H1 (cell line): ENCODE measurements around the gene LDLRAD4. TPM values are rescaled to one million over a fixed set of nuclear protein-coding genes. Genes with fewer than 3 reads are reported as not detected.

ENCODE experiments used
- CTCF ChIA-PET: fragments of 300-600 bp; sonication (Branson Sonifier 250); formaldehyde crosslinking; loops from one replicate; lab custom pipeline; 2021; ENCODE audit not compliant: partially characterized antibody; lab: Charles Lee
- POLR2A ChIA-PET: fragments of 300-600 bp; sonication (Branson Sonifier 250); formaldehyde crosslinking; loops from one replicate; lab custom pipeline; 2021; ENCODE audit warnings: inconsistent platforms; ENCODE audit not compliant: partially characterized antibody; lab: Charles Lee
- DNase-seq, 2 experiments: peaks; one replicate each; pipeline versions ENCODE4 v3.0.0 to v3.0.0-alpha.2; 2010 to 2022; ENCODE audit warnings: low spot score in 2 of 2, low read depth in 1 of 2, mixed read lengths in 1 of 2
- FAIRE-seq: peaks from 2 replicates; lab custom pipeline; 2011; peaks lifted over from hg19 to GRCh38; lab: Jason Lieb, UNC
- H2AFZ ChIP-seq: 2 replicates; pipeline ENCODE4 v1.8.1; 2012; ENCODE audit warnings: low read length, inconsistent platforms
- H2AK5ac ChIP-seq: 2 replicates; pipeline ENCODE4 v1.6.1; 2013; ENCODE audit warnings: low read depth, low read length
- H2BK120ac ChIP-seq: replicated peaks from 2 replicates; pipeline ENCODE3; 2013; ENCODE audit warnings: low read depth, low read length, inconsistent platforms
- H2BK12ac ChIP-seq: 2 replicates; pipeline ENCODE4 v1.6.1; 2013; ENCODE audit warnings: low read depth, low read length
- H2BK15ac ChIP-seq: 2 replicates; pipeline ENCODE4 v1.6.1; 2013; ENCODE audit warnings: low read length
- H2BK20ac ChIP-seq: 2 replicates; pipeline ENCODE4 v1.6.1; 2013; ENCODE audit warnings: low read length
- H2BK5ac ChIP-seq: 2 replicates; pipeline ENCODE4 v1.6.1; 2013; ENCODE audit warnings: low read depth, low read length
- H3K14ac ChIP-seq: 2 replicates; pipeline ENCODE4 v1.6.1; 2013; ENCODE audit warnings: inconsistent platforms; ENCODE audit not compliant: insufficient read length
- H3K18ac ChIP-seq: 2 replicates; pipeline ENCODE4 v1.6.1; 2013; ENCODE audit warnings: low read length; ENCODE audit errors: extremely low read depth
- H3K23ac ChIP-seq: 2 replicates; pipeline ENCODE4 v1.6.1; 2013; ENCODE audit warnings: inconsistent platforms; ENCODE audit not compliant: insufficient read length
- H3K23me2 ChIP-seq: 2 replicates; pipeline ENCODE4 v1.6.1; 2013; ENCODE audit warnings: low read depth, low read length
- H3K27ac ChIP-seq: 2 replicates; pipeline ENCODE4 v1.6.1; 2011; ENCODE audit warnings: low read depth, low read length, inconsistent platforms
- H3K27me3 ChIP-seq, 4 experiments: replicated peaks in 1 of 4; 1 replicate in 1 of 4; 2 replicates in 3 of 4; pipeline versions ENCODE4 v1.6.1 to v1.8.1; 2011 to 2013; ENCODE audit warnings: low read length in 3 of 4, mild to moderate bottlenecking in 3 of 4, inconsistent platforms in 2 of 4, mixed read lengths in 2 of 4, moderate library complexity in 1 of 4; ENCODE audit not compliant: control insufficient read depth in 3 of 4, insufficient read depth in 3 of 4; ENCODE audit errors: extremely low read depth in 1 of 4
- H3K36me3 ChIP-seq, 4 experiments: 2 replicates each; pipeline versions ENCODE4 v1.6.1 to v1.8.1; 2011 to 2013; ENCODE audit warnings: mild to moderate bottlenecking in 4 of 4, low read length in 3 of 4, moderate library complexity in 2 of 4, control low read depth in 1 of 4, inconsistent platforms in 1 of 4; ENCODE audit not compliant: insufficient read depth in 4 of 4, control insufficient read depth in 2 of 4
- H3K4ac ChIP-seq: replicated peaks from 2 replicates; pipeline ENCODE3; 2013; ENCODE audit warnings: low read length, low read depth, mixed read lengths, inconsistent platforms; ENCODE audit not compliant: insufficient read length
- H3K4me1 ChIP-seq, 4 experiments: replicated peaks in 1 of 4; 1 replicate in 1 of 4; 2 replicates in 3 of 4; pipeline versions ENCODE4 v1.6.1 to v1.8.1; 2011 to 2013; ENCODE audit warnings: low read length in 3 of 4, inconsistent platforms in 2 of 4, mixed read lengths in 1 of 4; ENCODE audit not compliant: insufficient read depth in 4 of 4, control insufficient read depth in 3 of 4
- H3K4me2 ChIP-seq, 2 experiments: 2 replicates each; pipeline versions ENCODE4 v1.6.1 to v1.8.1; 2011 to 2013; ENCODE audit warnings: low read depth in 2 of 2, low read length in 2 of 2, control low read depth in 1 of 2, inconsistent platforms in 1 of 2, mild to moderate bottlenecking in 1 of 2; ENCODE audit not compliant: insufficient read depth in 1 of 2
- H3K4me3 ChIP-seq, 4 experiments: fragments of 200-600, 300-600 bp in 1 of 4; sonication (generic), shearing (Covaris generic), sonication (Bioruptor Twin) in 1 of 4; 2 replicates each; pipeline versions ENCODE4 v1.5.1 to v1.8.1; 2011 to 2016; ENCODE audit warnings: low read length in 4 of 4, low read depth in 3 of 4, control low read depth in 2 of 4, inconsistent platforms in 2 of 4, mild to moderate bottlenecking in 2 of 4, mixed read lengths in 1 of 4, moderate library complexity in 1 of 4; ENCODE audit not compliant: insufficient read depth in 2 of 4; ENCODE audit errors: extremely low read depth in 1 of 4
- H3K56ac ChIP-seq: replicated peaks from 2 replicates; pipeline ENCODE3; 2013; ENCODE audit warnings: low read depth, mild to moderate bottlenecking, mixed read lengths, low read length, inconsistent platforms; ENCODE audit not compliant: insufficient read length
- H3K79me1 ChIP-seq: 2 replicates; pipeline ENCODE4 v1.6.1; 2013; ENCODE audit warnings: low read depth, low read length, control low read depth
- H3K79me2 ChIP-seq, 2 experiments: 2 replicates each; pipeline versions ENCODE4 v1.6.1 to v1.8.1; 2012 to 2013; ENCODE audit warnings: low read length in 2 of 2, mild to moderate bottlenecking in 2 of 2, inconsistent platforms in 1 of 2; ENCODE audit not compliant: insufficient read depth in 2 of 2, control insufficient read depth in 1 of 2
- H3K9ac ChIP-seq, 4 experiments: replicated peaks in 1 of 4; 1 replicate in 1 of 4; 2 replicates in 3 of 4; pipeline versions ENCODE4 v1.6.1 to v1.8.1; 2011 to 2013; ENCODE audit warnings: low read depth in 3 of 4, low read length in 3 of 4, control low read depth in 2 of 4, mild to moderate bottlenecking in 2 of 4, moderate library complexity in 2 of 4, inconsistent platforms in 1 of 4; ENCODE audit errors: extremely low read depth in 1 of 4
- H3K9me3 ChIP-seq, 2 experiments: 2 replicates each; pipeline versions ENCODE4 v1.6.1 to v1.8.1; 2012 to 2013; ENCODE audit warnings: mild to moderate bottlenecking in 2 of 2, moderate library complexity in 2 of 2, control low read depth in 1 of 2, inconsistent platforms in 1 of 2, low read depth in 1 of 2, low read length in 1 of 2, mixed read lengths in 1 of 2; ENCODE audit not compliant: insufficient read depth in 2 of 2
- H4K20me1 ChIP-seq, 2 experiments: replicated peaks in 1 of 2; 2 replicates each; pipeline versions ENCODE3 to v1.8.1; 2011 to 2013; ENCODE audit warnings: inconsistent platforms in 2 of 2, low read length in 2 of 2, mild to moderate bottlenecking in 1 of 2; ENCODE audit not compliant: insufficient read depth in 2 of 2, control insufficient read depth in 1 of 2
- H4K5ac ChIP-seq: 2 replicates; pipeline ENCODE4 v1.6.1; 2013; ENCODE audit warnings: low read length, low read depth, mixed read lengths, inconsistent platforms; ENCODE audit not compliant: insufficient read length
- H4K8ac ChIP-seq: 2 replicates; pipeline ENCODE4 v1.8.0; 2013; ENCODE audit warnings: mild to moderate bottlenecking, moderate library complexity, low read length, inconsistent platforms; ENCODE audit not compliant: insufficient read depth; ENCODE audit errors: extremely low read depth
- H4K91ac ChIP-seq: replicated peaks from 2 replicates; pipeline ENCODE3; 2013; ENCODE audit warnings: low read length, mixed read lengths, inconsistent platforms; ENCODE audit not compliant: insufficient read length
- CBX5 ChIP-seq: fragments of 300-800, 300-1000 bp; sonication (generic); IDR thresholded peaks from 2 replicates; pipeline ENCODE4 v1.7.1; 2016; ENCODE audit warnings: antibody characterized with exemption, low read length, low read depth
- HDAC6 ChIP-seq: IDR thresholded peaks from one replicate; pipeline ENCODE4 v1.7.1; 2012; ENCODE audit warnings: low read depth, mild to moderate bottlenecking, inconsistent platforms, low read length, moderate library complexity
- PHF8 ChIP-seq: fragments of 200-600 bp; sonication (generic); conservative IDR thresholded peaks from 2 replicates; pipeline ENCODE4 v1.7.1; 2012; ENCODE audit warnings: low read depth, mild to moderate bottlenecking, inconsistent platforms, low read length, moderate library complexity
- ZNF274 ChIP-seq: IDR thresholded peaks from 2 replicates; pipeline ENCODE4 v1.7.0; 2012; ENCODE audit warnings: low read length, borderline replicate concordance; ENCODE audit errors: extremely low read depth
- WGBS, 2 experiments: shearing (Covaris generic) in 1 of 2; methylation state at CpG; one replicate each; pipeline versions ENCODE4 v1.1.6 to v1.1.7; 2013 to 2015; ENCODE audit warnings: low lambda C conversion rate in 2 of 2, mixed read lengths in 2 of 2, inconsistent platforms in 1 of 2, low coverage in 1 of 2, missing lambda C conversion rate in 1 of 2; ENCODE audit not compliant: insufficient replicate concordance in 2 of 2, insufficient coverage in 1 of 2, insufficient read length in 1 of 2; ENCODE audit errors: extremely low coverage in 1 of 2, missing lambda C conversion rate in 1 of 2; 5-methylcytosine and 5-hydroxymethylcytosine counted together
- polyA plus RNA-seq, 7 experiments: library from polyadenylated mRNA; depleted of rRNA in 3 of 7; stranded (reverse) in 5 of 7; unstranded in 2 of 7; fragments of >200 nt in 5 of 7; fragments of 200-250 nt in 2 of 7; gene quantifications; 1 replicate in 5 of 7; 2 replicates in 1 of 7; 4 replicates in 1 of 7; pipeline versions ENCODE4 v1.2.1 to v1.2.3, GENCODE V29; 2011 to 2013; ENCODE audit warnings: missing spikeins in 2 of 7, mixed read lengths in 2 of 7
- total RNA-seq: library from RNA; stranded (reverse); fragmentation: NEBNext Ultra II Directional; extraction: Animal tissue kit (Norgen Biotek cat#: 25700); gene quantifications from 2 replicates; pipeline ENCODE4 v1.2.1, GENCODE V29; 2021
- TF ChIP-seq, protein P1 (sequence below): IDR thresholded peaks from 2 replicates; pipeline ENCODE4 v1.6.1; 2012; ENCODE audit warnings: inconsistent platforms

The LDLRAD4 gene
- total and polyA plus RNA-seq, 2 of the 8 experiments (the other 6 are each of a cell fraction or from before 2014, with no cell fraction given), result 0.77 to 1.4 TPM

GRCh38 chr18:13244135-13244534 lies 25.6 kb downstream of the LDLRAD4 start:
- WGBS, 2 experiments, result 29% methylated on average over 1 of the region's 1 CpG; no CpG with 5 or more reads in 1 of the 2 experiments
- H3K79me2 ChIP-seq, result no peaks in the 10 kb centered on the region
- TF ChIP-seq, protein P1, sequence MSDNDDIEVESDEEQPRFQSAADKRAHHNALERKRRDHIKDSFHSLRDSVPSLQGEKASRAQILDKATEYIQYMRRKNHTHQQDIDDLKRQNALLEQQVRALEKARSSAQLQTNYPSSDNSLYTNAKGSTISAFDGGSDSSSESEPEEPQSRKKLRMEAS, result no peak
- TF ChIP-seq ZNF274, result no peak
- TF ChIP-seq HDAC6, result no peak
- no peak for TF ChIP-seq CBX5
- no peak for TF ChIP-seq PHF8

More at GRCh38 chr18:13244135-13244534, 25.6 kb downstream of the LDLRAD4 start:
- Histone ChIP-seq H3K79me1 (no peaks in the 10 kb centered on the region), H3K14ac (no peak overlapping the region), H3K18ac (no peak overlapping the region), H3K4me1 (peaks cover 0 to 5% (median 0%) of the 10 kb centered on the region in 4 experiments; a peak in 2 of 7 replicates), H3K4ac (no peak overlapping the region), H2BK15ac (no peak overlapping the region), H3K27me3 (no peaks in the 10 kb centered on the region), H2BK120ac (no peak overlapping the region), H3K56ac (no peak overlapping the region), H2AK5ac (no peak overlapping the region), H3K27ac (no peak overlapping the region), H4K8ac (no peak overlapping the region), H3K9me3 (no peaks in the 10 kb centered on the region), H4K91ac (no peak overlapping the region), H3K23ac (no peak overlapping the region), H3K36me3 (no peaks in the 10 kb centered on the region), H2BK20ac (no peak overlapping the region), H3K4me3 (no peak overlapping the region), H2BK5ac (no peak overlapping the region), H3K9ac (no peak overlapping the region), H3K4me2 (no peak overlapping the region), H2BK12ac (no peak overlapping the region), H2AFZ (no peak overlapping the region), H3K23me2 (peaks cover 12% of the 10 kb centered on the region; the same call in 1 of the 2 replicates), H4K5ac (no peak overlapping the region), H4K20me1 (no peaks in the 10 kb centered on the region)
- DNase-seq, result no peak
- FAIRE-seq, result no peak
- ChIA-PET POLR2A (no interaction called here), CTCF (interaction anchor here (1.0 kb wide), 1 partner anchor 12 kb away, joined by 3 read pairs; no protein-coding TSS in a partner anchor)
